NB4 (cell line): ENCODE measurements around the gene GNG7.

Experiments
- DNase-seq: peaks from one replicate; pipeline ENCODE4 v3.0.0; 2010; ENCODE audit warnings: low read depth
- H3K4me3 ChIP-seq: one replicate; pipeline ENCODE4 v1.5.1; 2011; ENCODE audit warnings: mild to moderate bottlenecking, low read depth, low read length, moderate library complexity
- MYC ChIP-seq: IDR thresholded peaks from 2 replicates; pipeline ENCODE4 v1.6.1; 2011; ENCODE audit warnings: low read depth, low read length
- POLR2A ChIP-seq: IDR thresholded peaks from 2 replicates; pipeline ENCODE4 v1.6.1; 2011; ENCODE audit warnings: mild to moderate bottlenecking; ENCODE audit not compliant: insufficient read length; ENCODE audit errors: extremely low read depth
- TF ChIP-seq, protein P1 (sequence below): IDR thresholded peaks from 2 replicates; pipeline ENCODE4 v1.6.1; 2011; ENCODE audit warnings: low read depth, low read length
- TF ChIP-seq, protein P2 (sequence below): IDR thresholded peaks from one replicate; pipeline ENCODE4 v1.5.1; 2012; ENCODE audit warnings: low read depth, low read length

The GNG7 gene

DNA sequence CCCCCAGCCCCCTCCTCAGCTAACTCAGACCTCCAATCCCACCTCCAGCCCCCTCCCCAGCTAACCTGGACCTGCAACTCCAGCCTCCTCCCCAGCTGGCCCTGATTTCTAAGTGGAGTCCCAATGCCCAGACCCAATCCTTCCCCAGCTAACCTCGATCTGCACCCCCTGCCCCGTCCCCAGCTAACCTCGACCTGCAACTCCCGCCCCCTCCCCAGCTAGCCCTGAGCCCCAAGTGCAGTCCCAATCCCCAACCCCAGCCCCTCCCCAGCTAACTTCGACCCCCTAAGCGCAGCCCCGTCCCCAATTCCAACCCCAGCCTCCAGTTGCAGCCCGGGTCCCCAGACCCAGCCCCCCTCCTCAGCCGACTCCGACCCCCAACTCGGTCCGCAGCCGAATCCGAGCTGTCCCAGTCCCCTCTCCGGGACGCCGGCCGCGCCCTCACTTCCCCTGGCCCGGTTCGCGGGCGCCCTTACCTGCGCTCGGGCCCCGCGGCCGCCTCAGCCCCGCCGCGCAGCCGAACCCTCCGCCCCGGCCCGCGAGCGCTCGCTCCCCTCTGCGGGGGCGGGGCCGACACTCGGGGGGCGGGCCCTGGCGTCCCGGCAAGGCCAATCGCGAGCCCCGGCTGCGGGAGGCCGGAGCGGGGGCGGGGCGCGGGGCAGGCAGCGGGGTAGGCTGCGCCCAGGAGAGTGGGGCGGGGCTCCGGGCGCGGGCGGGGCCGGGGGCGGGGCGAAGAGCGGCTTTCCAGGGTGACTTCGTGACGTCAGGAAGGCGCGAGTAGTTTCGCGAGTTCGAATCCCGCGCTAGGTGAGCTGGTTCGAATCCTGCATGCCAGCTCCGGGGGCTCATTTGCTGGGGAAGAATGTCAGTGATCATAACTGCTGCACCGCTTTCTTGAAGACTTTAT, at the start of gene GNG7:
Gene GNG7 (minus strand): TSS at position 525 of the 907 bp plus-strand sequence. CDS start 182,006 bp downstream, outside the sequence.
- no peak within 1 kb of the TSS for H3K4me3 ChIP-seq
- TF ChIP-seq MYC (no peak), POLR2A (peak; percentile 25)
- DNase-seq = peak; percentile 84

DNA sequence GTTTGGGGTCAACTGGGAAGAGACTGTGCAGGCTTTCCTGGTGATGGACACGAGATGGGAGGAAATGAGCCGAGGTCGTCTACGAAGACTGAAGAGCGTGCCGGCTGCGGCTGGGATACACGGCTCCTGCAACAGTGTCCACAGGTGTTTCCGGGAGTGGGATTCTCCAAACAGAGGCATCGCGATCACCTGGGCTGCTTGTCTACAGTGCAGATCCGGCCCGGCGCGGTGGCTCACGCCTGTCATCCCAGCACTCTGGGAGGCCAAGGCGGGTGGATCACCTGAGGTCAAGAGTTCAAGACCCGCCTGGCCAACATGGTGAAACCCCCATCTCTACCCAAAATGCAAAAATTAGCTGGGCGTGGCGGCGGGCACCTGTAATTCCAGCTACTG, 48.9 kb upstream of the GNG7 start:
- TF ChIP-seq, protein P1, sequence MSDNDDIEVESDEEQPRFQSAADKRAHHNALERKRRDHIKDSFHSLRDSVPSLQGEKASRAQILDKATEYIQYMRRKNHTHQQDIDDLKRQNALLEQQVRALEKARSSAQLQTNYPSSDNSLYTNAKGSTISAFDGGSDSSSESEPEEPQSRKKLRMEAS = no peak
- TF ChIP-seq MYC = no peak
- TF ChIP-seq, protein P2, sequence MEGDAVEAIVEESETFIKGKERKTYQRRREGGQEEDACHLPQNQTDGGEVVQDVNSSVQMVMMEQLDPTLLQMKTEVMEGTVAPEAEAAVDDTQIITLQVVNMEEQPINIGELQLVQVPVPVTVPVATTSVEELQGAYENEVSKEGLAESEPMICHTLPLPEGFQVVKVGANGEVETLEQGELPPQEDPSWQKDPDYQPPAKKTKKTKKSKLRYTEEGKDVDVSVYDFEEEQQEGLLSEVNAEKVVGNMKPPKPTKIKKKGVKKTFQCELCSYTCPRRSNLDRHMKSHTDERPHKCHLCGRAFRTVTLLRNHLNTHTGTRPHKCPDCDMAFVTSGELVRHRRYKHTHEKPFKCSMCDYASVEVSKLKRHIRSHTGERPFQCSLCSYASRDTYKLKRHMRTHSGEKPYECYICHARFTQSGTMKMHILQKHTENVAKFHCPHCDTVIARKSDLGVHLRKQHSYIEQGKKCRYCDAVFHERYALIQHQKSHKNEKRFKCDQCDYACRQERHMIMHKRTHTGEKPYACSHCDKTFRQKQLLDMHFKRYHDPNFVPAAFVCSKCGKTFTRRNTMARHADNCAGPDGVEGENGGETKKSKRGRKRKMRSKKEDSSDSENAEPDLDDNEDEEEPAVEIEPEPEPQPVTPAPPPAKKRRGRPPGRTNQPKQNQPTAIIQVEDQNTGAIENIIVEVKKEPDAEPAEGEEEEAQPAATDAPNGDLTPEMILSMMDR = no peak
- TF ChIP-seq POLR2A = no peak
- H3K4me3 ChIP-seq = no peak overlapping the region
- no peak for DNase-seq

DNA sequence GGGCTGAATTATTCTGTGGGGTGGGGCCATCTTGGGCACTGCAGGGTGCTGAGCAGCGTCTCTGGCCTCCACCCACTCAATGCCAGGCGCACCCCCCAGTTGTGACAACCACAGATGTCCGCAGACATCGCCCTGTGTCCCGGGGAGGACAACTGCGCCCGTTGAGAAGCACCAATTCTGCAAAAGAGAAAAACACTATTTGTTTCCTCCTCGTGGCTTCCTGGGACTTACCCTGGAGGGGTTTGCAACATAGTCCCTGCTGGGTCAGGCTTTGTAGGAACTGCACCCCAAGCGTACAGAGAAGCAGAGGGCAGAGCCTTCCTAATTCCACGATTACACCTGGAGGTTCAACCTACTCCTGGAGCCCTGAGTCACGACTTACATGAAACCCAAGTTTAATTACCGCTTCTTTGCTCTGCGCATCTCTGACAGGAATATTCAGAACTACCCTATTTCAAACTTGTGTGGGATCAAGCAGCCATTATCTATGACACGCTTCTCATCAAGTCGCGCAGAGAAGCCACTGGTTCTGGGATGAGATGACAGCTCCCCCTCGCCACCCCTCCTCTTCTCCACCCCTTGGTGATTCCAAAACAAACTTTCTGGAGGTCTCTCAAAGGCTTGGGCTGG, 48.4 kb upstream of the GNG7 start:
- TF ChIP-seq POLR2A = no peak
- TF ChIP-seq, protein P1 = no peak
- TF ChIP-seq MYC = no peak
- TF ChIP-seq, protein P2 = no peak
- no peak for DNase-seq
- no peak overlapping the region for H3K4me3 ChIP-seq

DNA sequence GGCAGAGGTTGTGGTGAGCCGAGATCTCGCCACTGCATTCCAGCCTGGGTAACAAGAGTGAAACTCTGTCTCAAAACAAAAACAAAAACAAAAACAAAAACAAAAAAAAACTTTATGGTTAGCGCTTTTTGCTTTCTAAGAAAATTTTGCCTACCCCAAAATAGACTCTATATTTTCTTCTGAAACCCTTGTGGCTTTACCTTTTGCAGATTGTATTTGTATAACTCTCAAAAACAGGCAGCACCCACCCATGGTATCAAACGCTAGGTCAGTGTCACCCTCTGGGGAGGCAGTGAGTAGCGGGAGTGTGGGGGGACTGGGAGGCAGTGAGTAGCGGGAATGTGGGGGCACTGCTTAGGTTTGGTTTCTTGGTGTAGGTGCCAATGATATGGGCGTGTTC, 44.9 kb upstream of the GNG7 start:
- DNase-seq = no peak
- TF ChIP-seq MYC (no peak), POLR2A (no peak)
- TF ChIP-seq, protein P2 = no peak
- TF ChIP-seq, protein P1 = no peak
- H3K4me3 ChIP-seq = no peak overlapping the region

DNA sequence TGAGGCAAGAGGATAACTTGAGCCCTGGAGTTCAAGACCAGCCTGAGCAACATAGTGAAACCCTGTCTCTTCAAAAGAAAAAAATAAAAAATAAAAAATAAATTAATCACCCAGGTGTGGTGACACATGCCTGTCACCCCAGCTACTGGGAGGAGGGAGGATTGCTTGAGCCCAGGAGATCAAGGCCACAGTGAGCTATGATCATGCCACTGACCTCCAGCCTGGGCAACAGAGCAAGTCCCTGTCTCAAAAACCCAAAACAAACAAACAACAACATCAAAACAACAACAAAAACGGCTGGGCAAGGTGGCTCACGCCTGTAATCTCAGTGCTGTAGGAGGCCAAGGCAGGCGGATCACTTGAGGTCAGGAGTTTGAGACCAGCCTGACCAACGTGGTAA, 41.6 kb upstream of the GNG7 start:
- DNase-seq = no peak
- TF ChIP-seq MYC (no peak), POLR2A (no peak)
- TF ChIP-seq, protein P2 = no peak
- TF ChIP-seq, protein P1 = no peak
- H3K4me3 ChIP-seq = no peak overlapping the region

DNA sequence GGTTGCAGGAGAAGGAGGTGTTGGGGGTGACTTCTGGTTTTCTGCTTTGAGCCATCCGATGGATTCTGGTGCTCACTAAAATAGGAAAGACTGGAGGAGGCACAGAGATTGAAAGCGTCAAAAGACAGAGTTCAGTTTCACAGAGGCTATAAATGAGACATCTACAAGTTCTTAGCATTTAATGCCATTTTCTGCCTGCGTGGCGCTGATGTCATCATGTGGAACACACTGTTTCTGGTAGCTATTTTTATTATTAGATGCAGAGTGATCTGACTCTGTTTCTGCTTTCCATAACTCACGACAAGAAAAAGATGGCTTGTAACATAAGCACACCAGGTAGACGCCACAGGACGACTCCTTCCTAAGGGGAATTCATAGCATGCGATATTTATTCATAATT, 40.6 kb upstream of the GNG7 start:
- TF ChIP-seq POLR2A = no peak
- no peak for TF ChIP-seq MYC
- TF ChIP-seq, protein P1 = no peak
- TF ChIP-seq, protein P2 = no peak
- DNase-seq = no peak
- no peak overlapping the region for H3K4me3 ChIP-seq
